Adrenal gland (tissue), 12 donors: Measurements from ENCODE around the gene XYLT2. TPM values are rescaled to one million over a fixed set of nuclear protein-coding genes. Genes with fewer than 3 reads are reported as not detected.

Experiments used
- DNase-seq, 7 donors: peaks; one replicate each; pipeline ENCODE4 v3.0.0-alpha.2; 2019 to 2020
- H3K27ac ChIP-seq, 5 donors: fragments of 200-600 bp; sonication (generic) in 4 of 5; 1 replicate in 3 of 5; 2 replicates in 2 of 5; pipeline versions ENCODE4 v1.5.1 to v1.8.0; 2016 to 2020; ENCODE audit warnings: mild to moderate bottlenecking in 1 of 5
- H3K27me3 ChIP-seq: fragments of 200-600 bp; 2 replicates; pipeline ENCODE4 v1.8.0; 2021
- H3K36me3 ChIP-seq, 2 donors: fragments of 200-600 bp; replicated peaks in 1 of 2; 1 replicate in 1 of 2; 2 replicates in 1 of 2; pipeline versions ENCODE4 v1.5.1 to v1.8.0; 2018 to 2022
- H3K4me1 ChIP-seq, 2 donors: fragments of 200-600 bp; replicated peaks in 1 of 2; 1 replicate in 1 of 2; 2 replicates in 1 of 2; pipeline versions ENCODE4 v1.5.1 to v1.8.0; 2018 to 2021
- H3K4me3 ChIP-seq, 4 donors: fragments of 200-600 bp; sonication (generic) in 3 of 4; one replicate each; pipeline ENCODE4 v1.5.1; 2016 to 2018
- H3K9me3 ChIP-seq, 3 donors: fragments of 200-600 bp; sonication (generic) in 1 of 3; replicated peaks in 1 of 3; 1 replicate in 2 of 3; 2 replicates in 1 of 3; pipeline versions ENCODE4 v1.5.1 to v1.8.0; 2016 to 2021
- CTCF ChIP-seq, 6 experiments: fragments of 450-650 bp in 4 of 6; fragments of 200-600 bp in 2 of 6; sonication (generic) in 1 of 6; IDR thresholded peaks; 1 replicate in 5 of 6; 2 replicates in 1 of 6; pipeline versions ENCODE4 v1.5.1 to v1.8.0; 2016 to 2021; ENCODE audit warnings: antibody characterized with exemption in 6 of 6, mild to moderate bottlenecking in 2 of 6, moderate library complexity in 1 of 6
- POLR2A ChIP-seq, 2 donors: fragments of 450-650 bp; IDR thresholded peaks; one replicate each; pipeline ENCODE4 v1.6.1; 2017; ENCODE audit warnings: antibody characterized with exemption in 2 of 2, mild to moderate bottlenecking in 2 of 2, moderate library complexity in 1 of 2
- WGBS, 4 donors: extraction: QIAGEN DNeasy Blood & Tissue Kit in 2 of 4; methylation state at CpG; one replicate each; pipeline versions ENCODE4 v1.1.5 to v1.1.7; 2013 to 2017; 5-methylcytosine and 5-hydroxymethylcytosine counted together
- intact Hi-C, 2 donors: fragments of 100-400 bp; cut with DNase I; formaldehyde crosslinking; loops; one replicate each; pipeline versions ENCODE4 v1.14.1 to v1.15.0; 2022 to 2023
- polyA plus RNA-seq, 3 donors: library from polyadenylated mRNA; stranded (reverse); fragments of 200-250 nt in 2 of 3; fragments of 350-450 nt in 1 of 3; fragmentation: Illumina TruSeq in 1 of 3; extraction: RNeasy Lipid Tissue Mini Kit (QIAGEN cat#74804) in 1 of 3; gene quantifications; one replicate each; pipeline ENCODE4 v1.2.3, GENCODE V29; 2013 to 2014
- total RNA-seq, 9 donors: library from RNA; depleted of rRNA in 4 of 9; stranded (reverse); fragments of >200 nt in 4 of 9; fragments of 120-200 nt in 1 of 9; fragmentation: NEBNext Ultra II Directional in 1 of 9; extraction: Animal tissue kit (Norgen Biotek cat#: 25700) in 1 of 9; gene quantifications; one replicate each; pipeline versions ENCODE4 v1.1.0 to v1.2.4, GENCODE V29; 2013 to 2023
- donor health status: healthy with polysubstance abuse.
- donor health status: Bipolar disorder and iron deficiency.
- donor health status: DM: yes; HTN: yes; CAD: no.
- donor health status: DM: no; HTN: no; CAD: no.
- donor health status: DM: no; HTN: no; CAD: no.
- donor health status: DM: yes; HTN: yes; CAD: no.

XYLT2 gene
- total and polyA plus RNA-seq, 12 donors, result 4.6 to 40.3 (median 29.1) TPM

DNA sequence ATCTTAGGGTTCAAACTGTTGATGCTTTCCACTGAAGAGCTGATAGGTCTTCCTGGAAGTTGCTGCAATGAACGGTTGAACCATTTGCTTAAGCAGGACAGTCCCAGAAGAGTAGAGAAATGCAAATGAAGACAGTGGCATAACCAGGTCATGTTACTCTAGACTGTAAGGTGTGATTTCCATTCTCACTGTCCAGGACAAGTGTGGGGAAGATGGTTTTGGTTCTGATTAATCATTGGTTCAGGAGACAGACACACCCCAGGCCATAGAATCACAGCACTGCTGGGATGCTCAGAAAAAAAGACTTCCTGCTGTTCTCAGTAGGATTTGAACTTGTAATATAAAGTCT is 34.8 kb upstream of the XYLT2 start:
- Histone ChIP-seq H3K4me1 (peaks cover 0 to 7% of the 10 kb centered on the region in 2 donors), H3K4me3 (no peak overlapping the region), H3K36me3 (no peaks in the 10 kb centered on the region), H3K9me3 (no peaks in the 10 kb centered on the region), H3K27ac (no peak overlapping the region), H3K27me3 (peaks cover 4% of the 10 kb centered on the region)
- TF ChIP-seq CTCF (IDR thresholded peaks at IDR 0.05) (no peak), POLR2A (IDR thresholded peaks at IDR 0.05) (no peak)
- 50 to 67% (median 53%) methylated on average over 1 of the region's 1 CpG for WGBS, 4 donors
- intact Hi-C loops, result no loop called here
- DNase-seq, result no peak

- 68 to 96% (median 77%) methylated on average over 4 of the region's 4 CpGs for WGBS, 4 donors
- peaks cover 0 to 7% of the 10 kb centered on the region in 2 donors for H3K4me1 ChIP-seq
- intact Hi-C loops, result no loop called here
- no peaks in the 10 kb centered on the region for H3K9me3 ChIP-seq
- H3K4me3 ChIP-seq, result no peak overlapping the region
- peaks cover 4% of the 10 kb centered on the region for H3K27me3 ChIP-seq
- no peak for DNase-seq
- H3K27ac ChIP-seq, result no peak overlapping the region
- H3K36me3 ChIP-seq, result no peaks in the 10 kb centered on the region
- TF ChIP-seq CTCF (IDR thresholded peaks at IDR 0.05) (no peak), POLR2A (IDR thresholded peaks at IDR 0.05) (no peak)
These were observed 34.4 kb upstream of the XYLT2 start for GRCh38 chr17:50311483-50311882.

GRCh38 chr17:50312308-50312707 is 33.6 kb upstream of the XYLT2 start:
- no peaks in the 10 kb centered on the region for H3K36me3 ChIP-seq
- no peak overlapping the region for H3K4me3 ChIP-seq
- WGBS, 4 donors, result 80 to 82% (median 81%) methylated on average over 5 of the region's 5 CpGs
- TF ChIP-seq POLR2A (IDR thresholded peaks at IDR 0.05) (no peak), CTCF (IDR thresholded peaks at IDR 0.05) (no peak)
- no peaks in the 10 kb centered on the region for H3K9me3 ChIP-seq
- intact Hi-C loops, result no loop called here
- H3K4me1 ChIP-seq, result peaks cover 0 to 7% of the 10 kb centered on the region in 2 donors
- DNase-seq, result no peak
- no peak overlapping the region for H3K27ac ChIP-seq
- H3K27me3 ChIP-seq, result peaks cover 4% of the 10 kb centered on the region

- TF ChIP-seq POLR2A (IDR thresholded peaks at IDR 0.05) (no peak), CTCF (IDR thresholded peaks at IDR 0.05) (no peak)
- Histone ChIP-seq H3K9me3 (no peaks in the 10 kb centered on the region), H3K27ac (no peak overlapping the region), H3K36me3 (no peaks in the 10 kb centered on the region), H3K4me1 (peaks cover 0 to 7% of the 10 kb centered on the region in 2 donors), H3K27me3 (peaks cover 4% of the 10 kb centered on the region), H3K4me3 (no peak overlapping the region)
- intact Hi-C loops, result no loop called here
- WGBS, 4 donors, result 74 to 84% (median 79%) methylated on average over 6 of the region's 6 CpGs
- no peak for DNase-seq
These were observed 31.4 kb upstream of the XYLT2 start for GRCh38 chr17:50314456-50315011.
